Measurements from ENCODE around the gene AKR1C8.

DNA sequence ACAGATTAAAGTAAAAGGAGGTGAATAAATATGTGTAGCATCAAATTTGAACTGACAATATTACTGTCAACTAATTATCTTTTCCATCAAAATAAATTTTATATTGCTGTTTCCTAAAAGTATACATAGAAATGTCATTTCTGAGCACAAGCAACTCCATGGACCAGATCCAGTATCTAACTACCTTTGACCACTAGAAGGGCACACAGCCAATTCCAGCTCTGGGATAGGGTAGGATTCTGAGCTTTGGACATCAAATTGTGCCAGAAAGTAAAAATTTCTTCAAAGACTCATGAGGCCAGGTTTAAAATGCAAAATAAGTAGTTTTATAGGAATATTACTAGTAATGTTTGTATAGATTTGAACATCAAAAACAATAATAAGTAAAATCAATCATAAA lies 61.1 kb downstream of the AKR1C8 start:
- TF ChIP-seq TCF4 (CRISPR knock-in tag; IDR thresholded peaks at IDR 0.05; ENCODE audit: borderline replicate concordance) (no peak), ZFP3 (CRISPR knock-in tag; IDR thresholded peaks at IDR 0.05) (no peak), ISL1 (CRISPR knock-in tag; IDR thresholded peaks at IDR 0.05) (no peak), BACH2 (CRISPR knock-in tag; IDR thresholded peaks at IDR 0.05; ENCODE audit: borderline replicate concordance) (no peak), ZNF8 (CRISPR knock-in tag; IDR thresholded peaks at IDR 0.05) (no peak), SNAI2 (CRISPR knock-in tag; IDR thresholded peaks at IDR 0.05) (no peak), PPARA (CRISPR knock-in tag; IDR thresholded peaks at IDR 0.05; ENCODE audit: borderline replicate concordance) (no peak), ARNTL (CRISPR knock-in tag; IDR thresholded peaks at IDR 0.05; ENCODE audit: borderline replicate concordance, low read depth) (no peak), CSDC2 (CRISPR knock-in tag; IDR thresholded peaks at IDR 0.05) (no peak), RARB (CRISPR knock-in tag; IDR thresholded peaks at IDR 0.05) (no peak), ZFP30 (CRISPR knock-in tag; IDR thresholded peaks at IDR 0.05) (no peak)
- TF ChIP-seq, protein P1, sequence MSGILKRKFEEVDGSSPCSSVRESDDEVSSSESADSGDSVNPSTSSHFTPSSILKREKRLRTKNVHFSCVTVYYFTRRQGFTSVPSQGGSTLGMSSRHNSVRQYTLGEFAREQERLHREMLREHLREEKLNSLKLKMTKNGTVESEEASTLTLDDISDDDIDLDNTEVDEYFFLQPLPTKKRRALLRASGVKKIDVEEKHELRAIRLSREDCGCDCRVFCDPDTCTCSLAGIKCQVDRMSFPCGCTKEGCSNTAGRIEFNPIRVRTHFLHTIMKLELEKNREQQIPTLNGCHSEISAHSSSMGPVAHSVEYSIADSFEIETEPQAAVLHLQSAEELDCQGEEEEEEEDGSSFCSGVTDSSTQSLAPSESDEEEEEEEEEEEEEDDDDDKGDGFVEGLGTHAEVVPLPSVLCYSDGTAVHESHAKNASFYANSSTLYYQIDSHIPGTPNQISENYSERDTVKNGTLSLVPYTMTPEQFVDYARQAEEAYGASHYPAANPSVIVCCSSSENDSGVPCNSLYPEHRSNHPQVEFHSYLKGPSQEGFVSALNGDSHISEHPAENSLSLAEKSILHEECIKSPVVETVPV (CRISPR knock-in tag; IDR thresholded peaks at IDR 0.05): no peak
